ENCODE results near the gene TPP1. TPM values are rescaled to one million over a fixed set of nuclear protein-coding genes. Genes with fewer than 3 reads are reported as not detected.

The TPP1 gene
- total and polyA plus RNA-seq, 4 donors: 52.8 to 108 (median 86.5) TPM

- WGBS: 97% methylated on average over 5 of the region's 5 CpGs
- TF ChIP-seq FOXA1 (IDR thresholded peaks at IDR 0.05): no peak
- no peak for TF ChIP-seq CTCF (IDR thresholded peaks at IDR 0.05; ENCODE audit: low read depth, low read length, missing input control)
- TF ChIP-seq EGR1 (IDR thresholded peaks at IDR 0.05; ENCODE audit: low read depth in 2 of 2): no peak
- TF ChIP-seq NR2F2 (IDR thresholded peaks at IDR 0.05): no peak
- Histone ChIP-seq H3K36me3 (ENCODE audit: control insufficient read depth in 4 of 4, insufficient read depth in 3 of 4, low read depth in 1 of 4, low read length in 3 of 4) (peaks cover 0 to 2% (median 0%) of the 10 kb centered on the region in 4 donors), H3K4me3 (ENCODE audit: low read depth in 1 of 3, low read length in 3 of 3) (no peak overlapping the region), H3K27me3 (ENCODE audit: control insufficient read depth in 4 of 4, insufficient read depth in 4 of 4, low read length in 3 of 4) (no peaks in the 10 kb centered on the region), H3K27ac (ENCODE audit: low read depth in 1 of 2, low read length in 2 of 2) (no peak overlapping the region), H3K4me1 (ENCODE audit: control insufficient read depth in 4 of 4, insufficient read depth in 4 of 4, low read length in 3 of 4) (peaks cover 3 to 30% (median 26%) of the 10 kb centered on the region in 4 donors), H3K9ac (ENCODE audit: low read depth in 1 of 2, low read length in 2 of 2) (no peak overlapping the region), H3K9me3 (ENCODE audit: control insufficient read depth in 4 of 4, low read length in 3 of 4) (no peaks in the 10 kb centered on the region)
- no peak for DNase-seq (ENCODE audit: low spot score)
Measured at GRCh38 chr11:6569706-6570105, 49.5 kb downstream of the TPP1 start.

GRCh38 chr11:6568191-6568918 lies 50.9 kb downstream of the TPP1 start:
- 47% methylated on average over 4 of the region's 4 CpGs for WGBS
- Histone ChIP-seq H3K36me3 (ENCODE audit: control insufficient read depth in 4 of 4, insufficient read depth in 3 of 4, low read depth in 1 of 4, low read length in 3 of 4) (peaks cover 0 to 2% (median 0%) of the 10 kb centered on the region in 4 donors), H3K27ac (ENCODE audit: low read depth in 1 of 2, low read length in 2 of 2) (no peak overlapping the region), H3K4me3 (ENCODE audit: low read depth in 1 of 3, low read length in 3 of 3) (no peak overlapping the region), H3K27me3 (ENCODE audit: control insufficient read depth in 4 of 4, insufficient read depth in 4 of 4, low read length in 3 of 4) (no peaks in the 10 kb centered on the region), H3K9ac (ENCODE audit: low read depth in 1 of 2, low read length in 2 of 2) (no peak overlapping the region), H3K9me3 (ENCODE audit: control insufficient read depth in 4 of 4, low read length in 3 of 4) (no peaks in the 10 kb centered on the region), H3K4me1 (ENCODE audit: control insufficient read depth in 4 of 4, insufficient read depth in 4 of 4, low read length in 3 of 4) (peaks cover 3 to 30% (median 26%) of the 10 kb centered on the region in 4 donors)
- no peak for TF ChIP-seq RXRA (IDR thresholded peaks at IDR 0.05)
- DNase-seq (ENCODE audit: low spot score): peak; percentile 82

DNA sequence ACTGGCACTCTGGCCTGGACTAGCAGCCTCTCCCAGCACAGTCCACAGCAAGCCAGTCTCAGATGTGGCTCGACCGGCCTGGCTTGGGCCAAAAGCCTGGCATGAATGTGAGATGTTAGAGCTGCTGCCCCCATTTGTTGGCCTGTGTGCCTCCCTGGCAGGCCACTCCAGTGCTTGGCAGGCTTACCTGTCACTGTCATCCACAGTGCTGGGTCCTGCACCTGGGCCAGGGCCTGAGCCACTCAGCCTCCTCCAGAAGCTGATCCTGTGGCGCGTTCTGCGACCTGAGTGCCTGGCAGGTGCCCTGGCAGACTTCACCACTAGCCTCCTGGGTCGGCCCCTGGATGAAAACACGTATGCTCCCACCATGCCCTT lies 51.9 kb downstream of the TPP1 start:
- Histone ChIP-seq H3K27ac (ENCODE audit: low read depth in 1 of 2, low read length in 2 of 2) (peak overlapping the region; percentile 25 to 61), H3K27me3 (ENCODE audit: control insufficient read depth in 4 of 4, insufficient read depth in 4 of 4, low read length in 3 of 4) (no peaks in the 10 kb centered on the region), H3K4me3 (ENCODE audit: low read depth in 1 of 3, low read length in 3 of 3) (no peak overlapping the region), H3K9me3 (ENCODE audit: control insufficient read depth in 4 of 4, low read length in 3 of 4) (no peaks in the 10 kb centered on the region), H3K9ac (ENCODE audit: low read depth in 1 of 2, low read length in 2 of 2) (no peak overlapping the region), H3K36me3 (ENCODE audit: control insufficient read depth in 4 of 4, insufficient read depth in 3 of 4, low read depth in 1 of 4, low read length in 3 of 4) (peaks cover 0 to 2% (median 0%) of the 10 kb centered on the region in 4 donors), H3K4me1 (ENCODE audit: control insufficient read depth in 4 of 4, insufficient read depth in 4 of 4, low read length in 3 of 4) (peaks cover 3 to 30% (median 26%) of the 10 kb centered on the region in 4 donors)
- TF ChIP-seq GABPA (IDR thresholded peaks at IDR 0.05 in 1 of 2, conservative IDR thresholded peaks at IDR 0.05 in 1 of 2) (no peak), HNF4A (conservative IDR thresholded peaks at IDR 0.05) (no peak), FOXA1 (IDR thresholded peaks at IDR 0.05) (no peak), JUND (IDR thresholded peaks at IDR 0.05) (no peak), FOXA2 (IDR thresholded peaks at IDR 0.05) (no peak), RAD21 (IDR thresholded peaks at IDR 0.05) (no peak), HNF4G (IDR thresholded peaks at IDR 0.05) (no peak), SP1 (IDR thresholded peaks at IDR 0.05) (no peak), RXRA (IDR thresholded peaks at IDR 0.05) (no peak), YY1 (IDR thresholded peaks at IDR 0.05) (no peak)
- TF ChIP-seq, protein P1, sequence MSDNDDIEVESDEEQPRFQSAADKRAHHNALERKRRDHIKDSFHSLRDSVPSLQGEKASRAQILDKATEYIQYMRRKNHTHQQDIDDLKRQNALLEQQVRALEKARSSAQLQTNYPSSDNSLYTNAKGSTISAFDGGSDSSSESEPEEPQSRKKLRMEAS (IDR thresholded peaks at IDR 0.05): no peak
- TF ChIP-seq, protein P2, sequence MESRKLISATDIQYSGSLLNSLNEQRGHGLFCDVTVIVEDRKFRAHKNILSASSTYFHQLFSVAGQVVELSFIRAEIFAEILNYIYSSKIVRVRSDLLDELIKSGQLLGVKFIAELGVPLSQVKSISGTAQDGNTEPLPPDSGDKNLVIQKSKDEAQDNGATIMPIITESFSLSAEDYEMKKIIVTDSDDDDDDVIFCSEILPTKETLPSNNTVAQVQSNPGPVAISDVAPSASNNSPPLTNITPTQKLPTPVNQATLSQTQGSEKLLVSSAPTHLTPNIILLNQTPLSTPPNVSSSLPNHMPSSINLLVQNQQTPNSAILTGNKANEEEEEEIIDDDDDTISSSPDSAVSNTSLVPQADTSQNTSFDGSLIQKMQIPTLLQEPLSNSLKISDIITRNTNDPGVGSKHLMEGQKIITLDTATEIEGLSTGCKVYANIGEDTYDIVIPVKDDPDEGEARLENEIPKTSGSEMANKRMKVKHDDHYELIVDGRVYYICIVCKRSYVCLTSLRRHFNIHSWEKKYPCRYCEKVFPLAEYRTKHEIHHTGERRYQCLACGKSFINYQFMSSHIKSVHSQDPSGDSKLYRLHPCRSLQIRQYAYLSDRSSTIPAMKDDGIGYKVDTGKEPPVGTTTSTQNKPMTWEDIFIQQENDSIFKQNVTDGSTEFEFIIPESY (IDR thresholded peaks at IDR 0.05): no peak
- TF ChIP-seq, protein P3, sequence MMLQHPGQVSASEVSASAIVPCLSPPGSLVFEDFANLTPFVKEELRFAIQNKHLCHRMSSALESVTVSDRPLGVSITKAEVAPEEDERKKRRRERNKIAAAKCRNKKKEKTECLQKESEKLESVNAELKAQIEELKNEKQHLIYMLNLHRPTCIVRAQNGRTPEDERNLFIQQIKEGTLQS (IDR thresholded peaks at IDR 0.05): no peak
- WGBS: 79% methylated on average over 7 of the region's 7 CpGs
- DNase-seq (ENCODE audit: low spot score): no peak

Measured in liver (tissue), 9 donors.